ENCODE data around the gene BMPR1B. TPM values are rescaled to one million over a fixed set of nuclear protein-coding genes. Genes with fewer than 3 reads are reported as not detected.

The BMPR1B gene
- total RNA-seq, 1 donor from 2014 or later, result not detected

DNA sequence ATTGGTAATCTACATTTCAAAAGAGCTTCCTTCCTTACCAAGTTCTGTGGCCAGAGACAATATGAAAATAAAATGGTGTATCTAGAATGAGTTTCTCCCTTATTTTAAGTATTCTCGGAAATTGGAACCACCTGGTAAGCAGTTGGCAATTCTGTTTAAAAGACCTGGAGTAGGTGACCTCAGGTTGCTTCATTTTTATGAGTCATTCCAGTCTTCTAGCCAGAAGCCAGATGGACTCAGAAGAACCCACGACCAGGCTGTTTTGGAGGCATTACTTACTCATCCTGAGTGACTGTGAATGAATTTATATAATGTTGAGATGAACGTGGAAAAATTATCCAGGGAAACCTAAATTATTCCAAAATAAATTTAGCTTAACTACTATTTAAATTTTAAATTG, 9.1 kb downstream of the BMPR1B start:
- no peaks in the 10 kb centered on the region for H3K4me1 Mint-ChIP-seq
- H3K4me3 Mint-ChIP-seq, result no peak overlapping the region
- DNase-seq (no peak), ATAC-seq (ENCODE audit: low read depth) (no peak)
- no peaks in the 10 kb centered on the region for H3K9me3 Mint-ChIP-seq
- no peaks in the 10 kb centered on the region for H3K36me3 Mint-ChIP-seq (ENCODE audit: low read depth)
- intact Hi-C loops (cut with micrococcal nuclease), result no loop called here
- POLR2A ChIA-PET, result no interaction called here
- peaks cover 8% of the 10 kb centered on the region for H3K27me3 Mint-ChIP-seq
- TF ChIP-seq, protein P1, sequence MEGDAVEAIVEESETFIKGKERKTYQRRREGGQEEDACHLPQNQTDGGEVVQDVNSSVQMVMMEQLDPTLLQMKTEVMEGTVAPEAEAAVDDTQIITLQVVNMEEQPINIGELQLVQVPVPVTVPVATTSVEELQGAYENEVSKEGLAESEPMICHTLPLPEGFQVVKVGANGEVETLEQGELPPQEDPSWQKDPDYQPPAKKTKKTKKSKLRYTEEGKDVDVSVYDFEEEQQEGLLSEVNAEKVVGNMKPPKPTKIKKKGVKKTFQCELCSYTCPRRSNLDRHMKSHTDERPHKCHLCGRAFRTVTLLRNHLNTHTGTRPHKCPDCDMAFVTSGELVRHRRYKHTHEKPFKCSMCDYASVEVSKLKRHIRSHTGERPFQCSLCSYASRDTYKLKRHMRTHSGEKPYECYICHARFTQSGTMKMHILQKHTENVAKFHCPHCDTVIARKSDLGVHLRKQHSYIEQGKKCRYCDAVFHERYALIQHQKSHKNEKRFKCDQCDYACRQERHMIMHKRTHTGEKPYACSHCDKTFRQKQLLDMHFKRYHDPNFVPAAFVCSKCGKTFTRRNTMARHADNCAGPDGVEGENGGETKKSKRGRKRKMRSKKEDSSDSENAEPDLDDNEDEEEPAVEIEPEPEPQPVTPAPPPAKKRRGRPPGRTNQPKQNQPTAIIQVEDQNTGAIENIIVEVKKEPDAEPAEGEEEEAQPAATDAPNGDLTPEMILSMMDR (IDR thresholded peaks at IDR 0.05), result no peak
- CTCF ChIA-PET, result no interaction called here
- H3K27ac Mint-ChIP-seq, result no peak overlapping the region

DNA sequence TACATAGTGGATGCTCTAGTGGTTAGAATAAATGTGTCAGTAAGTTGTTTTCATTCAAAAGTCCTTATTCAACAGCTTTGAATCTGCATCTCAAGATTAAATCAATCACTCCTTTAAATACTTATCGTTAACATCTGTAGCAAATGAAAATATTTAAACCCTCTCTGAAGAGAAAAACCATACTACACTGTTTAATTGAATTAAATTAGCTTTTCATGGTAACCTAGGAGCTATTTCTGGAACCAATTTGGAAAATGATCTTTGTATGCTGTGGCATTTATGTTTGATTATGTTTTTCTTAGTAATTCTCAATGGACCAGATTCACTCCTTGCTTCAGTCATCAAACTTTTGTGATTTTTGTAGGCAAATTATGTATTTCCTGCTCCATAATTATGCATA, 9.7 kb downstream of the BMPR1B start:
- Mint-ChIP-seq H3K4me1 (no peaks in the 10 kb centered on the region), H3K4me3 (no peak overlapping the region), H3K36me3 (ENCODE audit: low read depth) (no peaks in the 10 kb centered on the region), H3K27ac (no peak overlapping the region), H3K27me3 (peaks cover 5% of the 10 kb centered on the region), H3K9me3 (no peaks in the 10 kb centered on the region)
- POLR2A ChIA-PET, result no interaction called here
- ATAC-seq (ENCODE audit: low read depth) (no peak), DNase-seq (no peak)
- intact Hi-C loops (cut with micrococcal nuclease), result no loop called here
- TF ChIP-seq, protein P1 (IDR thresholded peaks at IDR 0.05), result no peak
- CTCF ChIA-PET, result no interaction called here

DNA sequence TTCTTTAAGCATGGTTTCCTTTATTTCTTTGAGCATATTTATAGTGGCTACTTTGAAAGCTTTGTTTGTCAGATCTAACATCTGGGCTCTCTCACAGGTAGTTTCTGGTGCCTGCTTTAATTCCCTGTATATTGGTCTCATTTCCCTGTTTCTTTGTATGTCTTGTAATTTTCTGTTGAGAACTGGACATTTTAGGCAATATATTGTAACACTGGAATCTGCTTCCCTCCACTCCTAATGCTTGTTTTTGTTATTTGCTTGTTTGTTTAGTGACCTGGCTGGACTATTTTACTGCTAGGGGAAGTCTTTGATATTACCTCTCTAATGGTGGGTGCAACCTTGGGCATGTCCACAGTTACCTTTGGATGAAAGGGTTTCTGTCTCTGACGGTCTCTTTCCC, 25.0 kb downstream of the BMPR1B start:
- POLR2A ChIA-PET, result no interaction called here
- H3K36me3 Mint-ChIP-seq (ENCODE audit: low read depth), result no peaks in the 10 kb centered on the region
- H3K9me3 Mint-ChIP-seq, result peaks cover 11% of the 10 kb centered on the region
- CTCF ChIA-PET, result no interaction called here
- no peak for DNase-seq
- H3K4me1 Mint-ChIP-seq, result no peaks in the 10 kb centered on the region
- H3K27ac Mint-ChIP-seq, result no peak overlapping the region
- no peak overlapping the region for H3K4me3 Mint-ChIP-seq
- TF ChIP-seq, protein P1 (IDR thresholded peaks at IDR 0.05), result no peak
- no peak for ATAC-seq (ENCODE audit: low read depth)
- H3K27me3 Mint-ChIP-seq, result no peaks in the 10 kb centered on the region
- intact Hi-C loops (cut with micrococcal nuclease), result no loop called here

DNA sequence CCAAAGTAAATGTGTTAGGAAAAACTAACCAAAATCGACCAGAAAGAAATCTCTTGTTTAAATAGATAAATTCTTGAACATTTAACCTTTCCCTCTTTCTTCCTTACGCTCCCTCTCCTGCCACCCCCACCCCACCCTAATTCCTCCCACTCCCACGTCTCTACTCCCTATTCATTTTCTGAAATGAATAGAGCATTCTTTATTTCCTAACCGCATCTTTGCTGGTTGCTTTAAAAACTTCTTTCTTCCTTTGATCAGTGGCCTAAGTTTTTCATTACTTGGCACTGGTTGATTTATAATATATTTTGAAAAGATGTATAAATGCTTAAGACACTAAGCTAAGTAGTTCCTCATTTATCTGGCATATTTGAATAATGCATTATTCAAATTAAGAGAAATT, 33.9 kb downstream of the BMPR1B start:
- H3K27me3 Mint-ChIP-seq, result no peaks in the 10 kb centered on the region
- POLR2A ChIA-PET, result no interaction called here
- CTCF ChIA-PET, result no interaction called here
- no peak overlapping the region for H3K4me3 Mint-ChIP-seq
- TF ChIP-seq, protein P1 (IDR thresholded peaks at IDR 0.05), result no peak
- H3K9me3 Mint-ChIP-seq, result no peaks in the 10 kb centered on the region
- H3K4me1 Mint-ChIP-seq, result no peaks in the 10 kb centered on the region
- H3K27ac Mint-ChIP-seq, result no peak overlapping the region
- ATAC-seq (ENCODE audit: low read depth) (no peak), DNase-seq (no peak)
- H3K36me3 Mint-ChIP-seq (ENCODE audit: low read depth), result no peaks in the 10 kb centered on the region
- intact Hi-C loops (cut with micrococcal nuclease), result no loop called here

DNA sequence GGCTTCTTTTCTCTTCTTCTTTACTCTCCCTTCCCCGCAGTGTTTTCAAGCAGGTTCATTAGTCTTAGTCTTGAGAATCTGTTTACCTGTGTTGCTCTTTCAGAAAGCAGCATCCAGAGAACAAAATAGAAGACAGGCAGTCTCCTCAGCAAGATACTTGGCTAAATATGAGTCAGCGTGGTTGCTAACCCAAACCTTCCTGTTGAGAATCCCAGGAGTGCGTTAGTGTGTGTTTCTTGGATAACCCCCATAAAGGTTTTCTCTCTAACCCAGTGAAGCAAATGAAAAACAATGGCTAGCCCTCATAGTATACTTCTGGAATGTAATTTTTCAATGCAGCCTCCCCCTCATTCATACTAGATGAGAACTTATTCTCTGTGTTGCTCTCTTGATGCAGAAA, 41.1 kb downstream of the BMPR1B start:
- Mint-ChIP-seq H3K4me3 (no peak overlapping the region), H3K4me1 (no peaks in the 10 kb centered on the region), H3K27ac (no peak overlapping the region), H3K9me3 (peaks cover 2% of the 10 kb centered on the region), H3K27me3 (no peaks in the 10 kb centered on the region), H3K36me3 (ENCODE audit: low read depth) (no peaks in the 10 kb centered on the region)
- no peak for DNase-seq
- intact Hi-C loops (cut with micrococcal nuclease), result no loop called here
- ATAC-seq (ENCODE audit: low read depth), result no peak
- ChIA-PET CTCF (no interaction called here), POLR2A (no interaction called here)
- TF ChIP-seq, protein P1 (IDR thresholded peaks at IDR 0.05), result no peak
